Neural cell (in vitro differentiated cells): ENCODE results near the gene ACY1. TPM values are rescaled to one million over a fixed set of nuclear protein-coding genes. Genes with fewer than 3 reads are reported as not detected.

ENCODE experiments used
- H2AFZ ChIP-seq: fragments of 200-600, 300-800 bp; sonication (generic), shearing (Covaris generic); 2 replicates; pipeline ENCODE4 v1.6.0; 2014; ENCODE audit warnings: low read depth, mild to moderate bottlenecking, antibody characterized with exemption, low read length, moderate library complexity
- H3F3A ChIP-seq: fragments of 200-600 bp; shearing (Covaris generic); 2 replicates; pipeline ENCODE4 v1.6.1; 2016; ENCODE audit warnings: mild to moderate bottlenecking, moderate library complexity, mixed read lengths, antibody characterized with exemption, low read length; ENCODE audit not compliant: insufficient read depth, poor library complexity, severe bottlenecking
- H3K27ac ChIP-seq: fragments of 200-600, 300-800 bp; sonication (generic), shearing (Covaris generic); 2 replicates; pipeline ENCODE4 v1.5.1; 2014; ENCODE audit warnings: mild to moderate bottlenecking, low read length, moderate library complexity
- H3K27me3 ChIP-seq: fragments of 300-800, 200-600 bp; sonication (generic), shearing (Covaris generic); 2 replicates; pipeline ENCODE4 v1.6.0; 2014; ENCODE audit warnings: mild to moderate bottlenecking, low read depth, low read length, moderate library complexity; ENCODE audit not compliant: insufficient read depth
- H3K36me3 ChIP-seq: fragments of 300-800, 200-600 bp; sonication (generic), shearing (Covaris generic); 2 replicates; pipeline ENCODE4 v1.5.1; 2014; ENCODE audit warnings: mild to moderate bottlenecking, antibody characterized with exemption, low read length, moderate library complexity; ENCODE audit not compliant: insufficient read depth
- H3K4me2 ChIP-seq: fragments of 300-800, 200-600 bp; sonication (generic), shearing (Covaris generic); 2 replicates; pipeline ENCODE4 v1.6.0; 2014; ENCODE audit warnings: mild to moderate bottlenecking, low read length
- H3K4me3 ChIP-seq: fragments of 300-800, 200-600 bp; sonication (generic), shearing (Covaris generic); 2 replicates; pipeline ENCODE4 v1.5.1; 2014; ENCODE audit warnings: mild to moderate bottlenecking, low read length, moderate library complexity
- H3K79me2 ChIP-seq: fragments of 200-600 bp; shearing (Covaris generic); replicated peaks from 2 replicates; pipeline ENCODE4 v1.6.0; 2014; ENCODE audit warnings: mild to moderate bottlenecking, low read length, moderate library complexity; ENCODE audit not compliant: insufficient read depth
- H3K9ac ChIP-seq: fragments of 300-800, 200-600 bp; sonication (generic), shearing (Covaris generic); 2 replicates; pipeline ENCODE4 v1.6.1; 2016; ENCODE audit warnings: mild to moderate bottlenecking, low read length, mixed read lengths
- H3K9me2 ChIP-seq: fragments of 200-600 bp; shearing (Covaris generic); 2 replicates; pipeline ENCODE4 v1.6.1; 2016; ENCODE audit warnings: mild to moderate bottlenecking, low read length, mixed read lengths; ENCODE audit not compliant: insufficient read depth
- H3K9me3 ChIP-seq: fragments of 200-600, 300-800 bp; sonication (generic), shearing (Covaris generic); 2 replicates; pipeline ENCODE4 v1.6.1; 2016; ENCODE audit warnings: mild to moderate bottlenecking, mixed run types, low read length, moderate library complexity, mixed read lengths
- H4K20me1 ChIP-seq: fragments of 200-600 bp; shearing (Covaris generic); 2 replicates; pipeline ENCODE4 v1.6.1; 2016; ENCODE audit warnings: mild to moderate bottlenecking, mixed run types; ENCODE audit not compliant: insufficient read depth
- CTCF ChIP-seq: fragments of 450-650 bp; IDR thresholded peaks from 2 replicates; pipeline ENCODE4 v1.5.1; 2014; ENCODE audit warnings: antibody characterized with exemption, mild to moderate bottlenecking, moderate library complexity; ENCODE audit not compliant: poor library complexity, severe bottlenecking
- EP300 ChIP-seq: fragments of 450-650 bp; conservative IDR thresholded peaks from 2 replicates; pipeline ENCODE4 v1.6.1; 2014; ENCODE audit warnings: antibody characterized with exemption, mild to moderate bottlenecking, moderate library complexity; ENCODE audit not compliant: poor library complexity, severe bottlenecking
- EZH2 ChIP-seq: fragments of 200-600, 300-800 bp; shearing (Covaris generic), sonication (generic); IDR thresholded peaks from 2 replicates; pipeline ENCODE4 v1.6.1; 2014; ENCODE audit warnings: antibody characterized with exemption, low read length, borderline replicate concordance, mild to moderate bottlenecking; ENCODE audit not compliant: insufficient read depth, poor library complexity, severe bottlenecking
- MXI1 ChIP-seq: fragments of 450-650 bp; conservative IDR thresholded peaks from 2 replicates; pipeline ENCODE4 v1.6.1; 2014; ENCODE audit warnings: antibody characterized with exemption, mild to moderate bottlenecking; ENCODE audit not compliant: poor library complexity, severe bottlenecking
- POLR2AphosphoS5 ChIP-seq: IDR thresholded peaks from 2 replicates; pipeline ENCODE4 v1.6.1; 2012
- RAD21 ChIP-seq: fragments of 450-650 bp; conservative IDR thresholded peaks from 2 replicates; pipeline ENCODE4 v1.6.1; 2014; ENCODE audit warnings: antibody characterized with exemption, mild to moderate bottlenecking, moderate library complexity
- SMC3 ChIP-seq: fragments of 450-650 bp; conservative IDR thresholded peaks from 2 replicates; pipeline ENCODE4 v1.6.1; 2014; ENCODE audit warnings: antibody characterized with exemption, mild to moderate bottlenecking, moderate library complexity; ENCODE audit not compliant: poor library complexity
- TAF1 ChIP-seq: IDR thresholded peaks from 2 replicates; pipeline ENCODE4 v1.6.1; 2012; ENCODE audit warnings: low read depth
- polyA plus RNA-seq: library from polyadenylated mRNA; depleted of rRNA; stranded (reverse); fragments of >200 nt; gene quantifications from 2 replicates; pipeline ENCODE4 v1.2.3, GENCODE V29; 2014
- TF ChIP-seq, protein P1 (sequence below): IDR thresholded peaks from 2 replicates; pipeline ENCODE4 v1.6.1; 2012; ENCODE audit warnings: borderline replicate concordance

ACY1 gene
- polyA plus RNA-seq, 1 donor from 2014 or later, result 14.4 TPM

- no peaks in the 10 kb centered on the region for H3K9me3 ChIP-seq
- no peak overlapping the region for H2AFZ ChIP-seq
- H3K4me3 ChIP-seq, result no peak overlapping the region
- no peaks in the 10 kb centered on the region for H3K9me2 ChIP-seq
- no peaks in the 10 kb centered on the region for H3F3A ChIP-seq
- no peaks in the 10 kb centered on the region for H4K20me1 ChIP-seq
- H3K9ac ChIP-seq, result no peak overlapping the region
- no peaks in the 10 kb centered on the region for H3K79me2 ChIP-seq
- TF ChIP-seq SMC3 (no peak), POLR2AphosphoS5 (no peak), MXI1 (no peak), RAD21 (no peak), CTCF (peak; percentile 37)
- TF ChIP-seq, protein P1, sequence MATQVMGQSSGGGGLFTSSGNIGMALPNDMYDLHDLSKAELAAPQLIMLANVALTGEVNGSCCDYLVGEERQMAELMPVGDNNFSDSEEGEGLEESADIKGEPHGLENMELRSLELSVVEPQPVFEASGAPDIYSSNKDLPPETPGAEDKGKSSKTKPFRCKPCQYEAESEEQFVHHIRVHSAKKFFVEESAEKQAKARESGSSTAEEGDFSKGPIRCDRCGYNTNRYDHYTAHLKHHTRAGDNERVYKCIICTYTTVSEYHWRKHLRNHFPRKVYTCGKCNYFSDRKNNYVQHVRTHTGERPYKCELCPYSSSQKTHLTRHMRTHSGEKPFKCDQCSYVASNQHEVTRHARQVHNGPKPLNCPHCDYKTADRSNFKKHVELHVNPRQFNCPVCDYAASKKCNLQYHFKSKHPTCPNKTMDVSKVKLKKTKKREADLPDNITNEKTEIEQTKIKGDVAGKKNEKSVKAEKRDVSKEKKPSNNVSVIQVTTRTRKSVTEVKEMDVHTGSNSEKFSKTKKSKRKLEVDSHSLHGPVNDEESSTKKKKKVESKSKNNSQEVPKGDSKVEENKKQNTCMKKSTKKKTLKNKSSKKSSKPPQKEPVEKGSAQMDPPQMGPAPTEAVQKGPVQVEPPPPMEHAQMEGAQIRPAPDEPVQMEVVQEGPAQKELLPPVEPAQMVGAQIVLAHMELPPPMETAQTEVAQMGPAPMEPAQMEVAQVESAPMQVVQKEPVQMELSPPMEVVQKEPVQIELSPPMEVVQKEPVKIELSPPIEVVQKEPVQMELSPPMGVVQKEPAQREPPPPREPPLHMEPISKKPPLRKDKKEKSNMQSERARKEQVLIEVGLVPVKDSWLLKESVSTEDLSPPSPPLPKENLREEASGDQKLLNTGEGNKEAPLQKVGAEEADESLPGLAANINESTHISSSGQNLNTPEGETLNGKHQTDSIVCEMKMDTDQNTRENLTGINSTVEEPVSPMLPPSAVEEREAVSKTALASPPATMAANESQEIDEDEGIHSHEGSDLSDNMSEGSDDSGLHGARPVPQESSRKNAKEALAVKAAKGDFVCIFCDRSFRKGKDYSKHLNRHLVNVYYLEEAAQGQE, result no peak
- no peak overlapping the region for H3K4me2 ChIP-seq
- no peaks in the 10 kb centered on the region for H3K36me3 ChIP-seq
- no peak overlapping the region for H3K27ac ChIP-seq
- H3K27me3 ChIP-seq, result peaks cover 14% of the 10 kb centered on the region
Measured at GRCh38 chr3:51955893-51956770, 27.2 kb upstream of the ACY1 start.

GRCh38 chr3:51957520-51958205 lies 25.7 kb upstream of the ACY1 start:
- no peaks in the 10 kb centered on the region for H3K36me3 ChIP-seq

More at GRCh38 chr3:51957520-51958205, 25.7 kb upstream of the ACY1 start:
- no peak overlapping the region for H2AFZ ChIP-seq
- no peak overlapping the region for H3K4me2 ChIP-seq
- no peaks in the 10 kb centered on the region for H3F3A ChIP-seq
- no peak overlapping the region for H3K27ac ChIP-seq
- TF ChIP-seq POLR2AphosphoS5 (no peak), TAF1 (no peak), CTCF (no peak), EZH2 (no peak), SMC3 (no peak), EP300 (no peak), RAD21 (no peak), MXI1 (no peak)
- TF ChIP-seq, protein P1, result no peak
- H4K20me1 ChIP-seq, result no peaks in the 10 kb centered on the region
- H3K9me2 ChIP-seq, result no peaks in the 10 kb centered on the region
- H3K9me3 ChIP-seq, result no peaks in the 10 kb centered on the region
- no peak overlapping the region for H3K4me3 ChIP-seq
- H3K79me2 ChIP-seq, result no peaks in the 10 kb centered on the region
- H3K27me3 ChIP-seq, result peaks cover 14% of the 10 kb centered on the region
- H3K9ac ChIP-seq, result no peak overlapping the region
